ENCODE data around the gene PTPRE.

GRCh38 chr10:127883516-127883915, 23.4 kb upstream of the PTPRE start:
- no peak for TF ChIP-seq CTCF (conservative IDR thresholded peaks at IDR 0.05)
- TF ChIP-seq ZFX (IDR thresholded peaks at IDR 0.05) = no peak

Data from C4-2B (cell line).